ENCODE data around the gene VAMP2. TPM values are rescaled to one million over a fixed set of nuclear protein-coding genes. Genes with fewer than 3 reads are reported as not detected.

Gene VAMP2
- total RNA-seq, 1 experiment from 2014 or later = 5.0 TPM

DNA sequence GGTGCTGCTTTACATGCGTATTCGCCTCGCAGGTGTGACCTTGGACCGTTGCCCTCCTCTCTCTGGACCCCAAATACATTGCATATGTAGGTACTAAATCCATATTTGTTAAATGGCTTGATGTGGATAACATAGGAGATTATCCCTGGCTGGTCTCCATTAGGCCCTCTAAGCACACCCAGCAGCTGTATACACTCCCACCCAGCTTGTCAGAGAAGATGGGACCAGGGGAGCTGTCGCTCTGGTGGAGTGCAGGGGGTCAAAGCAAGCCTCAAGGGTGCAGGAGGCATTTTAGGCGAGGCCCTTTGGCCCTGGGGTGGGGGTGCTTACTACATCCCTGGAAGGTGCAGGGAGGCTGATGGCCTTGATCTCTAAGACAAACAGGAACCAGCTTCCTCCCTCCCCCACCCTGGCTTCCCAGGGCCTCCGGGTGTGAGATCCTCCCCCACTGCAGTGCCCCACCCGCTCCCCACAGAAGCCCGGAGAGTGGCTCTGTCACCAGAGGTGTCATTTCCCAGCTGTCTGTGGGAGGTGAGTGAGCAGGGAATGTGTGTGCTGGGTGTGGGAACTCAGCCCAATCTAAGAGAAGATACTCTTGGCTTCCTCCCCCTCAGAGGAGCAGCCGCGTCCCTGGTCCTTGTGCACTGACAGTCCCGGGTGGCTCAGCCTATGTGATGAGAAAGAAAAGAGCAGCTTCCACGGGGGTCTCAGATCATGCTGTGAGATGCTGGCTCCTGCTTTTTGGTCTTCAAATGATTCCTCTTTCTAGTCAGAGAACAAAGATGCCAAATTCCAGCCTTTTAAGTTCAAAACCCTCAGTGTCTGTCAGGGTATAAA lies 1.4 kb upstream of the VAMP2 start:
- no peak overlapping the region for H3K4me3 ChIP-seq (ENCODE audit: low read length)
- no peaks in the 10 kb centered on the region for H3F3A ChIP-seq (ENCODE audit: low read length, unreplicated experiment)
- DNase-seq = no peak
- ChIA-PET CTCF (interaction anchor here (0.5 kb wide), 1 partner anchor 30 kb away, joined by 3 read pairs; no protein-coding TSS in a partner anchor), POLR2A (ENCODE audit: unreplicated experiment) (interaction anchor here (0.6 kb wide), 1 partner anchor 40 kb away, joined by 3 read pairs; no protein-coding TSS in a partner anchor)
- H4K20me1 ChIP-seq (ENCODE audit: low read length) = 0 out of 2 replicates have a peak, but pooled peaks cover 2% of the 10 kb centered on the region
- H3K27ac ChIP-seq (ENCODE audit: low read length) = no peak overlapping the region
- peak overlapping the region; percentile 32; the same call in 1 of the 2 replicates for H3K4me2 ChIP-seq (ENCODE audit: low read length)
- no peaks in the 10 kb centered on the region; the same call in 1 of the 2 replicates for H3K36me3 ChIP-seq (ENCODE audit: low read depth, low read length)
- H3K9ac ChIP-seq (ENCODE audit: low read length) = no peak overlapping the region
- no peak overlapping the region for H2AFZ ChIP-seq (ENCODE audit: low read length)
- TF ChIP-seq, protein P1, sequence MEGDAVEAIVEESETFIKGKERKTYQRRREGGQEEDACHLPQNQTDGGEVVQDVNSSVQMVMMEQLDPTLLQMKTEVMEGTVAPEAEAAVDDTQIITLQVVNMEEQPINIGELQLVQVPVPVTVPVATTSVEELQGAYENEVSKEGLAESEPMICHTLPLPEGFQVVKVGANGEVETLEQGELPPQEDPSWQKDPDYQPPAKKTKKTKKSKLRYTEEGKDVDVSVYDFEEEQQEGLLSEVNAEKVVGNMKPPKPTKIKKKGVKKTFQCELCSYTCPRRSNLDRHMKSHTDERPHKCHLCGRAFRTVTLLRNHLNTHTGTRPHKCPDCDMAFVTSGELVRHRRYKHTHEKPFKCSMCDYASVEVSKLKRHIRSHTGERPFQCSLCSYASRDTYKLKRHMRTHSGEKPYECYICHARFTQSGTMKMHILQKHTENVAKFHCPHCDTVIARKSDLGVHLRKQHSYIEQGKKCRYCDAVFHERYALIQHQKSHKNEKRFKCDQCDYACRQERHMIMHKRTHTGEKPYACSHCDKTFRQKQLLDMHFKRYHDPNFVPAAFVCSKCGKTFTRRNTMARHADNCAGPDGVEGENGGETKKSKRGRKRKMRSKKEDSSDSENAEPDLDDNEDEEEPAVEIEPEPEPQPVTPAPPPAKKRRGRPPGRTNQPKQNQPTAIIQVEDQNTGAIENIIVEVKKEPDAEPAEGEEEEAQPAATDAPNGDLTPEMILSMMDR (conservative IDR thresholded peaks at IDR 0.05; ENCODE audit: low read depth, low read length) = no peak
- TF ChIP-seq EZH2 (IDR thresholded peaks at IDR 0.05; ENCODE audit: low read length, unreplicated experiment) (no peak), EZH2phosphoT487 (IDR thresholded peaks at IDR 0.05; ENCODE audit: borderline replicate concordance, low read length) (no peak)
- ATAC-seq = peak; percentile 55
- peaks cover 19% of the 10 kb centered on the region for H3K79me2 ChIP-seq (ENCODE audit: low read length)
- peaks cover 27% of the 10 kb centered on the region for H3K4me1 ChIP-seq (ENCODE audit: insufficient read depth, low read length)
- no peaks in the 10 kb centered on the region for H3K9me2 ChIP-seq (replicated peaks; ENCODE audit: low read length)
- BruUV-seq (replicated peaks) = no TSS peak
- H3K9me3 ChIP-seq (ENCODE audit: low read length) = no peaks in the 10 kb centered on the region
- intact Hi-C loops (cut with micrococcal nuclease) = no loop called here
- no peaks in the 10 kb centered on the region for H3K27me3 ChIP-seq (ENCODE audit: low read length)

DNA sequence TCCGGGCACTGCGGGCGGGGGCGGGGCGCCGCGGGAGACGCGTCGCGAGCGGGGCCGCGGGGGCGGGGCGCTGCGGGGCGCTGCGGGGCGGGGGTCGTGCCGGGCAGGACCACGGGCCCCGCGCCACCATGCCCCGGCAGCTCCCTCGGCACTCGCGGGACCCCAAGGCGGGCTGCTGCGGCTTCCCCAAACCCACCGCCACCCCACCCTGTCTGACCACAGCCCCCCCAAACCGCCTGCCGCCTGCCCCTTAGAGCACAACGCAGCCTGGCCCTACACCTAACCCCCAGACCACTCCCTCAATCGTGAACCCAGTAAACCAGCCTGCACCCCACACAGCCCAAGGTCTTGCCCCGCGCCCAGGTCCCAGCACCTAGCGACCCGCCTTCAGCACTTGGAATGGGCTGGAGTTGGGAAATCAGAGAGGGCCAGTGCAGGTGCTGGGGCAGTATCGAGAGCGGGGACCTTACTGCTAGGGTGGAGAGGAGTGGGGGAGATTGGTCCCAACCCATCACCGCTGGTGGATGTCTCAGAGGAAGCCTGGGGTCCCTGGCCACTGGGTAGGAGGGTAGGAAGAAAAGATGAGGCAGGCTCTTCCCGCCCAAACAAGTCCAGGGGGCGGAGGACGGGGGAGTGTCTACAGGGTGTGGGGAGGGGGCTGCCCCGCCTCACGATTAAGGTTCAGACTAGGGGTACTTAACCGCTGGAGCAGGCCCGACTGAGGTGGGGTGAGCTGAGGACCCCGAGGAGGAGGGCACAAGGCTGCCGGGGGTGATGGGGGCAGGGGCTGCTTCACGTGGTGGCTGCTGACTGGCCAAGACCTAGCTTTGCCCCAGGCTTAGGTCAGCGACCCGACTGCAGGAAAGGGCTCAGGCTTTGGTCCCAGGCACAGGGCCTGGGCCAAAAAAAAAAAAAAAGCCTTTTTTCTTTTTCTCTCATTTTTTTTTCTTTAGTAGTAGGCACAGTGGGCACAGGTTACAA lies 539 bp upstream of the VAMP2 start:
- DNase-seq (no peak), ATAC-seq (no peak)
- ChIA-PET CTCF (interaction anchor here (0.5 kb wide), 1 partner anchor 31 kb away, joined by 3 read pairs; no protein-coding TSS in a partner anchor), POLR2A (ENCODE audit: unreplicated experiment) (interaction anchor here (0.6 kb wide), 1 partner anchor 41 kb away, joined by 3 read pairs; no protein-coding TSS in a partner anchor)
- no TSS peak for BruUV-seq (replicated peaks)
- Histone ChIP-seq H3K9me3 (ENCODE audit: low read length) (no peaks in the 10 kb centered on the region), H3K9ac (ENCODE audit: low read length) (peak overlapping the region; percentile 97), H3F3A (ENCODE audit: low read length, unreplicated experiment) (no peaks in the 10 kb centered on the region), H3K79me2 (ENCODE audit: low read length) (peaks cover 19% of the 10 kb centered on the region), H4K20me1 (ENCODE audit: low read length) (0 out of 2 replicates have a peak, but pooled peaks cover 2% of the 10 kb centered on the region), H3K27me3 (ENCODE audit: low read length) (no peaks in the 10 kb centered on the region), H3K4me2 (ENCODE audit: low read length) (peak overlapping the region; percentile 75), H3K9me2 (replicated peaks; ENCODE audit: low read length) (no peaks in the 10 kb centered on the region), H3K36me3 (ENCODE audit: low read depth, low read length) (no peaks in the 10 kb centered on the region; the same call in 1 of the 2 replicates), H2AFZ (ENCODE audit: low read length) (peak overlapping the region; percentile 57), H3K27ac (ENCODE audit: low read length) (no peak overlapping the region), H3K4me1 (ENCODE audit: insufficient read depth, low read length) (peaks cover 27% of the 10 kb centered on the region), H3K4me3 (ENCODE audit: low read length) (peak overlapping the region; percentile 88)
- intact Hi-C loops (cut with micrococcal nuclease) = no loop called here
- no peak for TF ChIP-seq EZH2phosphoT487 (IDR thresholded peaks at IDR 0.05; ENCODE audit: borderline replicate concordance, low read length)

All from PC-3 (cell line).